K562 treated with DMSO at 1 percent for 12 hours (cell line): ENCODE data around the gene KCNH1. TPM values are rescaled to one million over a fixed set of nuclear protein-coding genes. Genes with fewer than 3 reads are reported as not detected.

ENCODE experiments used
- total RNA-seq: library from RNA; unstranded; fragments of 300-600 nt; gene quantifications from 2 replicates; pipeline ENCODE4 v1.2.3, GENCODE V29; 2022; ENCODE audit not compliant: insufficient read depth

The KCNH1 gene
- total RNA-seq = not detected in 2 replicates

GRCh38 chr1:211133836-211134669 is at the start of gene KCNH1:
Gene KCNH1 (minus strand): TSS chr1:211134148. CDS start chr1:211133945, 203 bp downstream.

Other genes with a start within 250 kb of the KCNH1 start
- gene RCOR3, start 125.2 kb upstream of the KCNH1 start, total RNA-seq = 11.9 and 29.5 TPM in 2 replicates
- gene TRAF5, start 192.7 kb upstream of the KCNH1 start, total RNA-seq = 1.6 and 9.6 TPM in 2 replicates